IMR-90 (cell line): ENCODE data around the gene ZRANB3. TPM values are rescaled to one million over a fixed set of nuclear protein-coding genes. Genes with fewer than 3 reads are reported as not detected.
"Not testable (repeated sequence)": the region's sequence is repeated elsewhere in the genome, so short reads cannot be mapped to it uniquely, and the experiment has no call there.

ENCODE experiments used
- ATAC-seq: fragments of 200-7000 bp; cut with Tn5 transposase; 2 replicates; pipeline ENCODE4 v1.9.1; 2020; ENCODE audit warnings: low read depth, mild to moderate bottlenecking, moderate library complexity
- BruUV-seq: library from RNA; stranded (reverse); fragments of 400-500 nt; replicated peaks from 2 replicates; lab custom pipeline; 2021; lab: Mats Ljungman, UMichigan
- CTCF ChIA-PET: fragments of 300-600 bp; formaldehyde crosslinking; extraction: SDS; loops from one replicate; lab custom pipeline; 2021; ENCODE audit warnings: antibody characterized with exemption; lab: Yijun Ruan, JAX
- POLR2A ChIA-PET: fragments of 300-600 bp; sonication (Branson Sonifier 250); formaldehyde crosslinking; loops from one replicate; lab custom pipeline; 2022; ENCODE audit warnings: antibody characterized with exemption; ENCODE audit not compliant: unreplicated experiment; lab: Charles Lee
- DNase-seq: peaks from one replicate; pipeline ENCODE4 v3.0.0; 2013
- H2AFZ ChIP-seq: replicated peaks from 2 replicates; pipeline ENCODE3; 2013; ENCODE audit warnings: low read length, mild to moderate bottlenecking; ENCODE audit not compliant: poor library complexity
- H2AK5ac ChIP-seq: 2 replicates; pipeline ENCODE4 v1.6.1; 2013; ENCODE audit warnings: low read depth, low read length, inconsistent platforms
- H2AK9ac ChIP-seq: replicated peaks from 2 replicates; pipeline ENCODE3; 2013; ENCODE audit warnings: mild to moderate bottlenecking, low read depth, low read length, moderate library complexity; ENCODE audit not compliant: poor library complexity
- H2BK120ac ChIP-seq: 2 replicates; pipeline ENCODE4 v1.6.1; 2013; ENCODE audit warnings: low read depth, low read length, inconsistent platforms
- H2BK15ac ChIP-seq: 3 replicates; pipeline ENCODE4 v1.6.1; 2013; ENCODE audit warnings: low read depth, low read length, inconsistent platforms
- H2BK20ac ChIP-seq: 2 replicates; pipeline ENCODE4 v1.6.1; 2013; ENCODE audit warnings: low read depth, mild to moderate bottlenecking, inconsistent platforms, low read length, moderate library complexity
- H2BK5ac ChIP-seq: 2 replicates; pipeline ENCODE4 v1.6.1; 2013; ENCODE audit warnings: mild to moderate bottlenecking, low read depth, low read length, inconsistent platforms; ENCODE audit not compliant: poor library complexity, severe bottlenecking
- H3K14ac ChIP-seq: replicated peaks from 2 replicates; pipeline ENCODE4 v1.6.1; 2013; ENCODE audit warnings: low read depth, low read length, inconsistent platforms
- H3K18ac ChIP-seq: 2 replicates; pipeline ENCODE4 v1.6.1; 2013; ENCODE audit warnings: low read depth, low read length, control low read depth
- H3K23ac ChIP-seq: 2 replicates; pipeline ENCODE4 v1.6.1; 2013; ENCODE audit warnings: low read depth, low read length, inconsistent platforms
- H3K27ac ChIP-seq: 2 replicates; pipeline ENCODE4 v1.5.1; 2013; ENCODE audit warnings: mild to moderate bottlenecking, control low read depth, low read length; ENCODE audit not compliant: insufficient read depth
- H3K27me3 ChIP-seq: 2 replicates; pipeline ENCODE4 v1.6.1; 2013; ENCODE audit warnings: low read length; ENCODE audit not compliant: control insufficient read depth, insufficient read depth
- H3K36me3 ChIP-seq: 2 replicates; pipeline ENCODE4 v1.6.1; 2013; ENCODE audit warnings: low read length, mixed read lengths; ENCODE audit not compliant: control insufficient read depth, insufficient read depth
- H3K4ac ChIP-seq: 2 replicates; pipeline ENCODE4 v1.6.1; 2013; ENCODE audit warnings: low read depth, low read length, inconsistent platforms
- H3K4me1 ChIP-seq: 2 replicates; pipeline ENCODE4 v1.6.1; 2013; ENCODE audit warnings: low read length, mixed read lengths; ENCODE audit not compliant: control insufficient read depth, insufficient read depth
- H3K4me2 ChIP-seq: 2 replicates; pipeline ENCODE4 v1.6.1; 2013; ENCODE audit warnings: low read depth, mild to moderate bottlenecking, control low read depth, low read length, moderate library complexity
- H3K4me3 ChIP-seq: 2 replicates; pipeline ENCODE4 v1.5.1; 2013; ENCODE audit warnings: low read depth, mild to moderate bottlenecking, control low read depth, low read length, moderate library complexity; ENCODE audit not compliant: insufficient read depth
- H3K56ac ChIP-seq: 2 replicates; pipeline ENCODE4 v1.6.1; 2013; ENCODE audit warnings: low read length, inconsistent platforms; ENCODE audit not compliant: insufficient read depth; ENCODE audit errors: extremely low read depth
- H3K79me1 ChIP-seq, 2 experiments: 2 replicates each; pipeline ENCODE4 v1.6.1; 2013; ENCODE audit warnings: low read length in 2 of 2, inconsistent platforms in 1 of 2, low read depth in 1 of 2
- H3K9ac ChIP-seq: 2 replicates; pipeline ENCODE4 v1.6.1; 2013; ENCODE audit warnings: low read depth, low read length, control low read depth
- H3K9me1 ChIP-seq: 2 replicates; pipeline ENCODE4 v1.6.1; 2013; ENCODE audit warnings: low read length, inconsistent platforms; ENCODE audit not compliant: insufficient read depth
- H3K9me3 ChIP-seq: 2 replicates; pipeline ENCODE4 v1.6.1; 2013; ENCODE audit warnings: low read length; ENCODE audit not compliant: control insufficient read depth, insufficient read depth
- H4K20me1 ChIP-seq: 2 replicates; pipeline ENCODE4 v1.6.1; 2013; ENCODE audit warnings: low read length, inconsistent platforms; ENCODE audit not compliant: insufficient read depth
- H4K5ac ChIP-seq: 2 replicates; pipeline ENCODE4 v1.6.1; 2013; ENCODE audit warnings: mild to moderate bottlenecking, low read depth, low read length, control low read depth
- H4K8ac ChIP-seq, 2 experiments: 2 replicates each; pipeline ENCODE4 v1.6.1; 2013; ENCODE audit warnings: low read depth in 2 of 2, low read length in 2 of 2, control low read depth in 1 of 2, inconsistent platforms in 1 of 2
- H4K91ac ChIP-seq: 2 replicates; pipeline ENCODE4 v1.6.1; 2013; ENCODE audit warnings: low read depth, low read length, inconsistent platforms; ENCODE audit not compliant: insufficient read depth
- WGBS, 2 experiments: methylation state at CpG; one replicate each; pipeline versions ENCODE4 v1.1.5 to v1.1.7; 2013; ENCODE audit warnings: missing lambda C conversion rate in 2 of 2; ENCODE audit not compliant: insufficient read length in 1 of 2; ENCODE audit errors: extremely low coverage in 2 of 2; 5-methylcytosine and 5-hydroxymethylcytosine counted together
- dilution Hi-C: fragments of 300-500 bp; cut with HindIII; formaldehyde crosslinking; loops from one replicate; pipeline ENCODE4 v1.14.3; 2018; ENCODE audit warnings: low sequenced_read_pairs; ENCODE audit not compliant: unreplicated experiment
- in situ Hi-C: fragments of 300-500 bp; cut with MboI; formaldehyde crosslinking; loops from 3 replicates; pipeline ENCODE4 v1.14.3; 2019; ENCODE audit warnings: low sequenced_read_pairs, inconsistent platforms, mixed read lengths
- intact Hi-C: fragments of 100-400 bp; cut with micrococcal nuclease; formaldehyde crosslinking; loops from 2 replicates; pipeline ENCODE4 v1.10.0; 2022
- polyA plus RNA-seq, 3 experiments: library from polyadenylated mRNA; depleted of rRNA; stranded (reverse); fragments of >200 nt; gene quantifications; 2 replicates each; pipeline ENCODE4 v1.2.3, GENCODE V29; 2012; ENCODE audit warnings: low replicate concordance in 1 of 3
- total RNA-seq: library from RNA; depleted of rRNA; stranded (reverse); fragments of >200 nt; gene quantifications from 2 replicates; pipeline ENCODE4 v1.2.3, GENCODE V29; 2012

Gene ZRANB3
- total and polyA plus RNA-seq, 2 of the 4 experiments (the other 2 are of a cell fraction) = 3.4 to 9.3 TPM

GRCh38 chr2:135533545-135533944, 2.5 kb upstream of the ZRANB3 start:
- H3K9me3 ChIP-seq, H4K8ac ChIP-seq, H4K91ac ChIP-seq, BruUV-seq, ATAC-seq, H2BK120ac ChIP-seq, H3K36me3 ChIP-seq, H3K4ac ChIP-seq, H4K5ac ChIP-seq, H3K27ac ChIP-seq, H3K4me2 ChIP-seq, H2BK15ac ChIP-seq, H3K18ac ChIP-seq, H4K20me1 ChIP-seq, H2AK9ac ChIP-seq, H2AK5ac ChIP-seq, H3K23ac ChIP-seq, H3K56ac ChIP-seq, H2BK5ac ChIP-seq, in situ Hi-C loops, H2AFZ ChIP-seq, H3K9ac ChIP-seq, H3K4me1 ChIP-seq, H3K27me3 ChIP-seq, H3K9me1 ChIP-seq, DNase-seq, dilution Hi-C loops, H3K4me3 ChIP-seq, POLR2A ChIA-PET, H3K14ac ChIP-seq, H2BK20ac ChIP-seq: not testable (repeated sequence)
- H3K79me1 ChIP-seq = peaks cover 15 to 35% of the 10 kb centered on the region in 2 experiments; a peak in 3 of 4 replicates
- no CpG with 5 or more reads among the region's 15 CpGs for WGBS, 2 experiments
- CTCF ChIA-PET = interaction anchor here (0.8 kb wide), 1 partner anchor 194 kb away, joined by 3 read pairs; no protein-coding TSS in a partner anchor
- intact Hi-C loops = loop anchor here (5.0 kb wide), 1 partner anchor 179 kb away; no protein-coding TSS in a partner anchor
